Astrocyte of the cerebellum (primary cell): Measurements from ENCODE around the gene DCPS.
"Not testable (repeated sequence)": the region's sequence is repeated elsewhere in the genome, so short reads cannot be mapped to it uniquely, and the experiment has no call there.

Experiments
- DNase-seq: peaks from one replicate; pipeline ENCODE4 v3.0.0-alpha.2; 2011; ENCODE audit warnings: low read depth
- H3K4me3 ChIP-seq: 2 replicates; pipeline ENCODE4 v1.5.1; 2011; ENCODE audit warnings: mild to moderate bottlenecking, low read depth, low read length, moderate library complexity
- in situ Hi-C: cut with HindIII; loops from 2 replicates; pipeline ENCODE4 v1.10.0; 2017; ENCODE audit warnings: low sequenced_read_pairs
- TF ChIP-seq, protein P1 (sequence below): IDR thresholded peaks from 2 replicates; pipeline ENCODE4 v1.5.1; 2012; ENCODE audit warnings: low read length, low read depth, moderate library complexity, mild to moderate bottlenecking; ENCODE audit errors: missing control alignments

DCPS gene

DNA sequence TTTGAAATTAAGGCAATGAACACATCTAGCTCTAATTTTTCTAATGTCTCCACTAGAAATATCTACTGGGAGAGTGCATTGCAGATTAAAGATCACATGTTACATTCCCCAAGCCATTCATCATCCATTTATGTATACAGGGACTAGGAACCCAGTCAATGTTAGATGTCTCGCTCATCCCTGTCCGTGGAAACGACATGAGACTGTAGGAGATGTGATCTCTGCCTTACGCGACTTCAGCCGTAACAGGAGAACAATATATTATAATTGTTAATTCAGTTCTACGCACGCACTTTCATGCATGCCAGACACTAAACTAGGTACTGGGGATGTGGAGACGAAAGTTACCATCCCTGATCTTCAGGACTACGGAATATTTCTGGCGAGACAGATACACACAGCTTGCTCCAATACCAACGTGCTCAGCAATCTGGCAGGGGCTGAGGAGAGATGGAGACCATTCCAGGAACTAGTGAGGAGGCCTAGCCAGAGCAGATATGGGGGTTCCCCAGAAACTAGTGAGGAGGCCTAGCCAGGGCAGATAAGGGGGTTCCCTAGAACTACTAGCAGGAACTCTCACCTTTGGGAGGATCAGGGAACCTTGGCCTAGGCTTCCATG is 706 bp downstream of the DCPS start:
- TF ChIP-seq, protein P1, sequence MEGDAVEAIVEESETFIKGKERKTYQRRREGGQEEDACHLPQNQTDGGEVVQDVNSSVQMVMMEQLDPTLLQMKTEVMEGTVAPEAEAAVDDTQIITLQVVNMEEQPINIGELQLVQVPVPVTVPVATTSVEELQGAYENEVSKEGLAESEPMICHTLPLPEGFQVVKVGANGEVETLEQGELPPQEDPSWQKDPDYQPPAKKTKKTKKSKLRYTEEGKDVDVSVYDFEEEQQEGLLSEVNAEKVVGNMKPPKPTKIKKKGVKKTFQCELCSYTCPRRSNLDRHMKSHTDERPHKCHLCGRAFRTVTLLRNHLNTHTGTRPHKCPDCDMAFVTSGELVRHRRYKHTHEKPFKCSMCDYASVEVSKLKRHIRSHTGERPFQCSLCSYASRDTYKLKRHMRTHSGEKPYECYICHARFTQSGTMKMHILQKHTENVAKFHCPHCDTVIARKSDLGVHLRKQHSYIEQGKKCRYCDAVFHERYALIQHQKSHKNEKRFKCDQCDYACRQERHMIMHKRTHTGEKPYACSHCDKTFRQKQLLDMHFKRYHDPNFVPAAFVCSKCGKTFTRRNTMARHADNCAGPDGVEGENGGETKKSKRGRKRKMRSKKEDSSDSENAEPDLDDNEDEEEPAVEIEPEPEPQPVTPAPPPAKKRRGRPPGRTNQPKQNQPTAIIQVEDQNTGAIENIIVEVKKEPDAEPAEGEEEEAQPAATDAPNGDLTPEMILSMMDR: no peak
- no peak for DNase-seq
- H3K4me3 ChIP-seq: peak overlapping the region; percentile 73
- in situ Hi-C loops: no loop called here

DNA sequence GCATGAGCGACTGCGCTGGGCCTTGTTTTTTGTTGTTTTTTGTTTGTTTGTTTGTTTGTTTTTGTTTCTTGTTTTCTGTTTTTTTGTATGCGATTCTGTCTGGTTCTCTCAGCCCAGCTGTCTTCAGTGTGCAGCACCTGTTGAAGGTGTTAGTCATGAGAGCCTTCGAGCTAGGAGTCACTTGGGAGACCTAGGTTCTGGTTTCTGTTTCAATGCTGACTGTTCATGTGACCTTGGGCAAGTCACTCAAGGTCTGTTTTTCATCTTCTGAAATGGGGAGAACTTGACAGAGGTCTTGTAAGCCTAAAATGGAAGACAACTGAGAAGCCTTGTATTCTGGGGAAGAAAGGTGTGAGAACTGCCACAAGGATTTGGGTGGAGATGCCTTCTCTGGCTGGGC is 1.8 kb downstream of the DCPS start:
- TF ChIP-seq, protein P1: no peak
- H3K4me3 ChIP-seq: no peak overlapping the region
- DNase-seq: no peak
- in situ Hi-C loops: no loop called here

DNA sequence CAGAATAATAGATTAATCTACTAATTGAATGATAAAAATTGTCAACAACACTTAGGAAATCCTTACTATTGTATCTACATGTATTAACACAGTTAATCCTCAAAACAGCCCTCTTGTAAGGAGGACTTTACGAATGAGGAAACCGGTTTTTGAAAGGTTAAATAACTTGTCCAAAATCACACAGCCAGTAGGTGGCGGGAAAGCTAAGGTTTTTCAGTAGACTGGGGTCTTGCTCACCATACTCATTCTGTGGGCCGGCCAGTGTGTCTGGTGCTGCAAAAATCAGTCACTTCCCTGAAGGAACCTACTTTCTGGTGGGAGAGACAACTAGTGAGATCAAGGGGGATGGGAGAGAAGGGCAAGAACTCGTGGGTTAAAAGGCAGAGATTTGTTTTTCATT is 3.8 kb downstream of the DCPS start:
- TF ChIP-seq, protein P1: peak; percentile 60
- in situ Hi-C loops: no loop called here
- DNase-seq: peak; percentile 53
- H3K4me3 ChIP-seq: no peak overlapping the region

DNA sequence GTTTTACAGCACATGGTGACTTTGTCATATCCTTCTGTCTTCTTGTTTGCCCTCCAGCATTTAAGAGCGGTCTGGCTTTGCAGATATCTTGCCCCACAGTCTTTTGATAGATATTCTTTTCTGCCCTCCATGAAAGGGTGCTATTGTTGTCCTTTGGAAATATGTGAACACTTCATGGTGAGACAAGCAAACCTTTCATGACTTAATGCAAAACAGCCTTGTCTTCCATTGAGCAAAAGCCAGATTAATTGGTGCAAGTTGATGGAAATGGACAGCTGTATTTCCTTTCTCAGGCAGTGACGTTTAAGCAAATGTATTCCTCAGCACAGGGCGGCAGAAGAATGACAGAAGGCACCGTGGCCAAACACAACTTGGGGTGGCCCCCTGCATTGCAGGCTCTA is 4.4 kb downstream of the DCPS start:
- H3K4me3 ChIP-seq: no peak overlapping the region
- in situ Hi-C loops: no loop called here
- TF ChIP-seq, protein P1: no peak

DNA sequence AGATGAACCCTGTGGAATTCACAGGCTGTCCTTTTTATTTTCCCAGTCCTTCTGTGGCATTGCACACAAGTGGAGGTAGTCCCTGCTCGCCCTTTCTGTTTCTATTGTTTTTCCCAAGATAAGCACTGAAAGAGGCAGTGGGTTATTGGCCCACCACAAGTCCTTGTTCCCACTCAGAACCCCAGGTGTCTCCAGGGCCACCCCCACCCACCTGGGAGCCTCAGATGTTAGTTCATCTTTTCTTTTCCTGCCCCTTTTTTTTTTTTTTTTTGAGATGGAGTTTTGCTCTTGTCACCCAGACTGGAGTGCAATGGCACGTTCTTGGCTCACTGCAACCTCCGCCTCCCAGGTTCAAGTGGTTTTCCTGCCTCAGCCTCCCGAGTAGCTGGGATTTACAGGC is 4.9 kb downstream of the DCPS start:
- H3K4me3 ChIP-seq, in situ Hi-C loops, DNase-seq: not testable (repeated sequence)

More for the DNA sequence above, 4.4 kb downstream of the DCPS start:
- no peak for DNase-seq

DNA sequence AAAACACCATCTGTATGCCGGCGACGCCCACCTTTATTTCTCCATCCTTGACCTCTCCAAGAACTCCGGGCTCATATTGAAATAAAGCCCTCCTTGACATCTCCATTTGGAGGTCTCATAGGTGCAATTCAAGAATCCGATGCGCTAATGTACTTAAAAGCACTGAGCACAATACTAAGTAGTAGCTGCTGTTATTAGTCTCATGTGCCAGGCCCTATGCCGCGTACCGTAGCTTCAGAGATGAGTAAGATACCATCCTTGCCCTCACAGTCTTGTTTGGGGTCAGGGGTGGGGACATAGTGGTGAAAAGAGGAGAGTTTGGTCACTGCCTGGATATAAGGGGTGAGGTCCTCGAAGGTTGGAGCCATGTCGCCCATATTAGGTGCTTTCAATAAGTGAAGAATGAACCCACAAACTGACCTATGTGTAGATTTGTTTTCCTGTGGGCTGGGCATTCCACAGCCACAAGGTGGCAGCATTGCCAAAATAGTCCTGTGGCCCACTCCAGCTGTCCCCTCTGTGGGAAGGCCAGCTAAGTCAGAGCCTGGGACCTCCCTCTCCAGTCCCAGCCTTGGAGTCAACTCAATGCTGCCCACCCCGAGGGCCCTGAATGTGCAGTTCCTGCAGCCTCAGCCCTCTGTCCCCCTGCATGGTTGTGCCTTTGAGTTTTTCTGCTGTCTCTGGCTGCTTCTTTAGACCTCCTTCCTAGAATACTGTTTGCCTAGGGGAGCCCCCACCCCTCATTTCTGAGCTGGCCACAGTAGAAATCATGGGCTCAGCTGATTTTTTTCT is 6.5 kb downstream of the DCPS start:
- in situ Hi-C loops: no loop called here
- TF ChIP-seq, protein P1: peak; percentile 88
- no peak overlapping the region for H3K4me3 ChIP-seq
- peak; percentile 55 for DNase-seq

DNA sequence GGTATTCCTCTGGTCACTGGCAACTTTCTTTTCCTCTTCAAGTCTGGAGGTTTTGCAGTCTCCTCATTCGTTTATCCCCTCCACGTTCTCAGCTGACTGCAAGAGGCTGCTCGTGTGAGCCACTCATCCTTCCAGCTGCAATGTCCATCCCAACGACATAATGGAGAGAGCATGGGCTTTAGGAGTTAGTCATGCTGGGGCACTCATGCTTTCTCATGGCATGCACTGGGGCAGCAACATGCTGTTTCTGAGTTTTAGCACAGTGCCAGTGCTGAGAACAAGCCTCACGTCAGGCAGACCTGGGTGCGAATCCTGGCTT is 7.1 kb downstream of the DCPS start:
- TF ChIP-seq, protein P1: no peak
- H3K4me3 ChIP-seq: no peak overlapping the region
- DNase-seq: no peak
- in situ Hi-C loops: no loop called here
